NK-92 (cell line): ENCODE data around the gene MPST.

ENCODE experiments used
- DNase-seq: peaks from one replicate; lab custom pipeline; 2025; ENCODE audit not compliant: unreplicated experiment; lab: John Stamatoyannopoulos, UW

MPST gene

GRCh38 chr22:37075822-37076433 is 56.4 kb downstream of the MPST start:
- DNase-seq, result no peak

GRCh38 chr22:37077802-37078448 is 58.4 kb downstream of the MPST start:
- DNase-seq, result no peak

- DNase-seq, result no peak
Observed at GRCh38 chr22:37079158-37079557, 59.6 kb downstream of the MPST start.
